ENCODE data around the gene SPAG6.

Gene SPAG6

DNA sequence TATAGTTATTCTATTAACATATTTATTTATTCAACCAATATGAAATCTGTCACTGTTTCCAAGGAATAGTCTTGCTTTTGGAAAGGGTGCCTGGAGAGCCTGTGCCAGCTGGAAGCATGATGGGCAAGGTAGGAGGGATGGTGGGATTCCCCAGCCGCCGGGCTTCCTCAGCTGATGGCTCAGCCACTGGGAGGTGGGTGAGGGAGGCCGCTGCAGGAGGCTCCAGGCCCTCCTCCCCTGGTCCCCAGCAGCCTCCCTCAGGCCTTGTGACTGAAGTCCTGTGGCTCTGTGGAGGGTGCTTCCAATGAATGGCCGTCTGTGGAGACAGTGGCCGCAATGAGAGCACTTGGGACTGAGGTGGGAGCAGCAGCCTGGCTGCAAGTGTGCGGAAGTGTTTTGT, 27.0 kb downstream of the SPAG6 start:
- Histone ChIP-seq H3K9me3 (ENCODE audit: insufficient read depth, low read length, severe bottlenecking) (no peaks in the 10 kb centered on the region), H3K9ac (ENCODE audit: low read depth, low read length) (no peak overlapping the region), H3K4me1 (ENCODE audit: insufficient read depth, low read length) (peaks cover 15% of the 10 kb centered on the region), H3K27ac (ENCODE audit: low read length) (no peak overlapping the region), H3K4me2 (ENCODE audit: insufficient read depth, low read length) (no peak overlapping the region), H3K36me3 (ENCODE audit: insufficient read depth, low read length) (no peaks in the 10 kb centered on the region), H3K27me3 (ENCODE audit: insufficient read depth, low read length, poor library complexity) (no peaks in the 10 kb centered on the region), H3K79me2 (ENCODE audit: insufficient read depth, low read length) (no peaks in the 10 kb centered on the region), H4K20me1 (ENCODE audit: insufficient read depth, low read length) (no peaks in the 10 kb centered on the region), H3K4me3 (ENCODE audit: low read depth in 1 of 2, low read length in 2 of 2) (no peak overlapping the region), H2AFZ (ENCODE audit: low read depth, low read length) (no peak overlapping the region)
- no peak for TF ChIP-seq EZH2 (IDR thresholded peaks at IDR 0.05; ENCODE audit: borderline replicate concordance, low read depth, low read length, severe bottlenecking)
- TF ChIP-seq, protein P1, sequence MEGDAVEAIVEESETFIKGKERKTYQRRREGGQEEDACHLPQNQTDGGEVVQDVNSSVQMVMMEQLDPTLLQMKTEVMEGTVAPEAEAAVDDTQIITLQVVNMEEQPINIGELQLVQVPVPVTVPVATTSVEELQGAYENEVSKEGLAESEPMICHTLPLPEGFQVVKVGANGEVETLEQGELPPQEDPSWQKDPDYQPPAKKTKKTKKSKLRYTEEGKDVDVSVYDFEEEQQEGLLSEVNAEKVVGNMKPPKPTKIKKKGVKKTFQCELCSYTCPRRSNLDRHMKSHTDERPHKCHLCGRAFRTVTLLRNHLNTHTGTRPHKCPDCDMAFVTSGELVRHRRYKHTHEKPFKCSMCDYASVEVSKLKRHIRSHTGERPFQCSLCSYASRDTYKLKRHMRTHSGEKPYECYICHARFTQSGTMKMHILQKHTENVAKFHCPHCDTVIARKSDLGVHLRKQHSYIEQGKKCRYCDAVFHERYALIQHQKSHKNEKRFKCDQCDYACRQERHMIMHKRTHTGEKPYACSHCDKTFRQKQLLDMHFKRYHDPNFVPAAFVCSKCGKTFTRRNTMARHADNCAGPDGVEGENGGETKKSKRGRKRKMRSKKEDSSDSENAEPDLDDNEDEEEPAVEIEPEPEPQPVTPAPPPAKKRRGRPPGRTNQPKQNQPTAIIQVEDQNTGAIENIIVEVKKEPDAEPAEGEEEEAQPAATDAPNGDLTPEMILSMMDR (IDR thresholded peaks at IDR 0.05; ENCODE audit: borderline replicate concordance, extremely low read depth, low read length, poor library complexity, severe bottlenecking), result no peak
- no peak for DNase-seq
- no peak for ATAC-seq (ENCODE audit: insufficient read depth, low read depth)

DNA sequence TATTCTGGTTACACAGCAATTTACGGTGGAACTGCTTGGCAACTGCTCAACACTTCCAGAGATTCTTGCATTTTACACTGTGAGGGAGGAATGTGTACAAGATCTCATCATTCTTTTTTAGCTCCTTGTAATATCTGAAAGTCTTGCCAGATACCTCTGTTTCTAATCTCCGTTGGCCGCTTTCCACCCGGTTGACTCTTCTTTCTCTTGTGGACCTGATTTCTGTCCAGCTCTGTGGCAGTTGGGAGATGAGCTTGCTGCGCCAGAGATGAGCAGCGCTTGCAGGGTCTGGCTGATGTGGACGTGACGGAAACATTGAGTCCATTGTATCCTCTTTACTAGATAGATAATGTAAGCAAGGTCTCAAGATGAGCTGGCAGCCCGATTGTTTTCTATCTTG, 27.6 kb downstream of the SPAG6 start:
- Histone ChIP-seq H3K4me1 (ENCODE audit: insufficient read depth, low read length) (peaks cover 15% of the 10 kb centered on the region), H3K36me3 (ENCODE audit: insufficient read depth, low read length) (no peaks in the 10 kb centered on the region), H3K9ac (ENCODE audit: low read depth, low read length) (no peak overlapping the region), H4K20me1 (ENCODE audit: insufficient read depth, low read length) (no peaks in the 10 kb centered on the region), H3K9me3 (ENCODE audit: insufficient read depth, low read length, severe bottlenecking) (no peaks in the 10 kb centered on the region), H3K4me3 (ENCODE audit: low read depth in 1 of 2, low read length in 2 of 2) (no peak overlapping the region), H3K27me3 (ENCODE audit: insufficient read depth, low read length, poor library complexity) (no peaks in the 10 kb centered on the region), H3K27ac (ENCODE audit: low read length) (no peak overlapping the region), H3K4me2 (ENCODE audit: insufficient read depth, low read length) (no peak overlapping the region), H3K79me2 (ENCODE audit: insufficient read depth, low read length) (no peaks in the 10 kb centered on the region), H2AFZ (ENCODE audit: low read depth, low read length) (no peak overlapping the region)
- DNase-seq (no peak), ATAC-seq (ENCODE audit: insufficient read depth, low read depth) (no peak)
- no peak for TF ChIP-seq EZH2 (IDR thresholded peaks at IDR 0.05; ENCODE audit: borderline replicate concordance, low read depth, low read length, severe bottlenecking)
- TF ChIP-seq, protein P1 (IDR thresholded peaks at IDR 0.05; ENCODE audit: borderline replicate concordance, extremely low read depth, low read length, poor library complexity, severe bottlenecking), result no peak

DNA sequence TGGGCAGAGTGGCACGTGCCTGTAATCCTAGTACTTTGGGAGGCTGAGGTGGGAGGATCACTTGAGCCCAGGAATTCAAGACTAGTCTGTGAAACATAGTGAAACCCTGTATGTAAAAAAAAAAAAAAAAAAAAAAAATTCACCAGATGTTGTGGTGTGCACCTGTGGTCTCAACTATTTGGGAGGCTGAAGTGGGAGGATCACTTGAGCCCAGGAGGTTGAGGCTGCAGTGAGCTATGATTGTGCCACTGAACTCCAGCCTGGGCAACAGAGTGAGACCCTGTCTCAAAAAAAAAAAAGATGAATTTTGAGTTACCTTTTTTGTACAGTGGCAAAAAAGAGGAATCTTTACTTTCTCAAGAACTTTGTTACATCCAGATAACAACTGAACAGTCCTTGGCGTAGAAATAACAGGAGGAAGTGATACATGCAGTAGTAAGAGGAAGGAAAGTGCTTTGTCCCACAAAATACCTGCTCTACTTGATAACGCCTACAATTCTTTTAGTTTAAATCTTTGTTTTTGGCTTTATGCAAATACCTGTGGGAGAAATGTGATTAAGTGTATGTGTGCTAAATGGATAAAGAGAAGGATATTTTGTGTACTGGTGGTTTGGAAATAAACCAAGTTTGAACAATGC, 29.3 kb downstream of the SPAG6 start:
- H3K36me3 ChIP-seq (ENCODE audit: insufficient read depth, low read length), result no peaks in the 10 kb centered on the region
- no peak overlapping the region for H3K27ac ChIP-seq (ENCODE audit: low read length)
- no peak overlapping the region for H3K4me2 ChIP-seq (ENCODE audit: insufficient read depth, low read length)
- H3K4me1 ChIP-seq (ENCODE audit: insufficient read depth, low read length), result peaks cover 15% of the 10 kb centered on the region
- no peaks in the 10 kb centered on the region for H3K9me3 ChIP-seq (ENCODE audit: insufficient read depth, low read length, severe bottlenecking)
- ATAC-seq (ENCODE audit: insufficient read depth, low read depth) (no peak), DNase-seq (no peak)
- no peak overlapping the region for H3K4me3 ChIP-seq (ENCODE audit: low read depth in 1 of 2, low read length in 2 of 2)
- no peak overlapping the region for H3K9ac ChIP-seq (ENCODE audit: low read depth, low read length)
- no peak overlapping the region for H2AFZ ChIP-seq (ENCODE audit: low read depth, low read length)
- H4K20me1 ChIP-seq (ENCODE audit: insufficient read depth, low read length), result no peaks in the 10 kb centered on the region
- TF ChIP-seq EZH2 (IDR thresholded peaks at IDR 0.05; ENCODE audit: borderline replicate concordance, low read depth, low read length, severe bottlenecking), result no peak
- TF ChIP-seq, protein P1 (IDR thresholded peaks at IDR 0.05; ENCODE audit: borderline replicate concordance, extremely low read depth, low read length, poor library complexity, severe bottlenecking), result no peak
- no peaks in the 10 kb centered on the region for H3K27me3 ChIP-seq (ENCODE audit: insufficient read depth, low read length, poor library complexity)
- H3K79me2 ChIP-seq (ENCODE audit: insufficient read depth, low read length), result no peaks in the 10 kb centered on the region
